Measurements from ENCODE around the gene CD226.

GRCh38 chr18:69949538-69949936 is 1.9 kb upstream of the CD226 start:
- TF ChIP-seq CTCF (IDR thresholded peaks at IDR 0.05) (no peak), ZFX (IDR thresholded peaks at IDR 0.05; ENCODE audit: borderline replicate concordance) (no peak)

All from 22Rv1 (cell line).